ENCODE data around the gene SHMT2. TPM values are rescaled to one million over a fixed set of nuclear protein-coding genes. Genes with fewer than 3 reads are reported as not detected.

SHMT2 gene
- polyA plus RNA-seq, 4 donors: 69.7 to 86.9 (median 71.7) TPM

DNA sequence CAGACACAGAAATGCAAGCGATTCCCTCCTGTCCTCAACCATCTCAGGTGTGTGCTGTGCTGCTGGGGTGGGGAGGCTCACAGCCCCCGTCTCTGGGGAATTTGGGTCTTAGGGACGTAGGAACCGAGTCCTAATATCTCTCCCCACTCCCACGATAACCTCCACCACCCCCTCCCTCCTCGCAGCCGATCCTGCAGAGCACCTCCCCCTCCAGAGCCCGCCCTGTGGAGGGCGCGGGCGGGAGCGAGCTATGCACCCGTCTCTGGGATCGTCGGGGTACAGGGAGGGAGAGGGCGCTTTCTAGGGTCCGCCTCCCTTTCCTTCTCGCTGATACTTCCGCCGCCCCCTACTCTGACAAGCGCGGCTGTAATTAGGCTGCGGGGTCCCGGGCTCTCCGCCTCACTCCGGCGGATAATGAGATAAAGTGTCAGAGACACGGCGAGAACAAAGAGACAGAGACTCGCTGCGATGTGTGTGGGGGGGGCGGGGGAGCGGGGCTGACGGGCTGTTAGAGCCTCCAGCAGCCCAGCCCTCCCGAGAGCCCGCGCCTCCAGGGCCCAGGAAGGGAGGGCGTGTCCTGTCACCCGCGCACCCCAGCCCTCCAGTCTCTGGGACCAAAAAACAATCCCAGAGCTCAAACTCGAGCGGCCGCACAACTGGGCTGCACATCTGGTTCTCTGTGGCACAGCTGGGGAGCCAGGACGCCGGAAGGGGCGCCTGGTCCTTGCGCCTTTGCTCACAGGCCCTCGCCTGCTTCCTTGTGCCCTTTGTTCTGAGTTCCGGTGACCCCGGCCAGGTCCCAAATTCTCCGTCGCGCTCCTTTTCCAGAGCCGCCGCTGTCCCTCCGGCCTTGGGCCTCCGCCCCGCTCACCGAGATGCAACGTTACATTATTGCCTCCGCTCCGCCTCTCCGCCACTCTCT, 8.7 kb downstream of the SHMT2 start:
- DNase-seq (ENCODE audit: low read depth in 4 of 4, low spot score in 3 of 4): no peak

DNA sequence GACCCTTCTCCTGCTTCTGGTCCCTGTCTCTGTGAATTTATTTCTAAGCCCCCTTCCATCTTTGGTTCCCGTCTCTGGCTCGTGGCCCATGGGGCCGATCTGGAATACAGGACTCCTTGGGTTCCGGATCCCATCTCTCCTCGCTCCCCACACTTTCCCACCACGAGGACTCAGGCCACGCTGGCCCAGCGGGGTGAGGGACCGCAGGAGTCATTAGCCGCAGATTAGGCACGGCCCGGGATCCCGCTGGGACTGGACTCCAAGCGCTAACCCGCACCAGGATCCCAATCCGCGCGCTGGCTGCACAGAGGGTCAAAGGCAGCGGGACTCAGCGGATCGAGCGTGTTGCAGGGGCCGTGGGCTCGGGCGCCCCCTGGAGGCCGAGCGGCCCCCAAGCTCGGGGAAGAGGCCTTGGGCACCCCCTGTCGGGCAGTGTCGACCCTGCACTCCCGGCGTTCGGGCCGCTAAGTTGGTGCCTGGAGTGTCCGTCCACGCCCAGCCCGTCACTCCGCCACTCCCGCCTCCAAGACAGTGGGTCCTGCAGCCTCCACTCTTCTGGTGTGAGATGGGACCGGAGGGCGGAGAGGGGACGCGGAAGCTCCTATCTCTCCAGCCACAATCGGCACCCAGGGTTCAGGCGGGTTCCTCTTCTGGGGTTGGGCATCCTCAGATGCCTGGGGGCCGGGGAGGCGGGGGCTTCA, 9.5 kb downstream of the SHMT2 start:
- DNase-seq (ENCODE audit: low read depth in 4 of 4, low spot score in 3 of 4): peak in 3 of 4 donors; percentile 75 to 86 (median 78)

DNA sequence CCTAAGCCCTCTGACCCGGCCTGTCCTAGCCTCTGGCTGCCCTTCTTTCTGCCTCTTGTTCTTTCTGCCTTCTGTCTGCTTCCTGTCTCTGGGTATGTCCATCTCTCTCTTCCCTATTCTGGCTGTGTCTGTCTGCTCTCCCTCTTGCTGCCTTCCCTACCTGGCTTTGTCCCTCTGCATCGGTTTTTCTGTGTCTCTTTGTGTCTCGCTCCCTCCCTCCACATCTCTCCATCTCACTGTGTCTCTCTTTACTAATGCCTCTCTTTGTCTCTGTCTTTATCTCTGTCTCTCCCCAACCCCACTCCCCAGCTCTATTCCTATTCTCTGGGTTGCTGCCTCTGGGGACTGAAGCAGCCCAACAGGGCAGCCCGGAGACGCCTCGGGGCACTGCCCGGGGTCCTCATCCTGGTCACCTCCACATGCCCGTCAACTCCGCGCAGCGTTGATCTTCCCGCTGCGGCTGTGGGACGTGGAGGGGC, 10.1 kb downstream of the SHMT2 start:
- DNase-seq (ENCODE audit: low read depth in 4 of 4, low spot score in 3 of 4): no peak

GRCh38 chr12:57240066-57240921, 10.8 kb downstream of the SHMT2 start:
- DNase-seq (ENCODE audit: low read depth in 4 of 4, low spot score in 3 of 4): no peak

GRCh38 chr12:57240926-57241401, 11.5 kb downstream of the SHMT2 start:
- no peak for DNase-seq (ENCODE audit: low read depth in 4 of 4, low spot score in 3 of 4)

GRCh38 chr12:57241402-57242310, 12.1 kb downstream of the SHMT2 start:
- no peak for DNase-seq (ENCODE audit: low read depth in 4 of 4, low spot score in 3 of 4)

- DNase-seq (ENCODE audit: low read depth in 4 of 4, low spot score in 3 of 4): no peak
These were observed 12.8 kb downstream of the SHMT2 start for GRCh38 chr12:57242329-57242690.

- DNase-seq (ENCODE audit: low read depth in 4 of 4, low spot score in 3 of 4): peak in 2 of 4 donors; percentile 77 to 81
These were observed 13.4 kb downstream of the SHMT2 start for GRCh38 chr12:57242691-57243454.

DNA sequence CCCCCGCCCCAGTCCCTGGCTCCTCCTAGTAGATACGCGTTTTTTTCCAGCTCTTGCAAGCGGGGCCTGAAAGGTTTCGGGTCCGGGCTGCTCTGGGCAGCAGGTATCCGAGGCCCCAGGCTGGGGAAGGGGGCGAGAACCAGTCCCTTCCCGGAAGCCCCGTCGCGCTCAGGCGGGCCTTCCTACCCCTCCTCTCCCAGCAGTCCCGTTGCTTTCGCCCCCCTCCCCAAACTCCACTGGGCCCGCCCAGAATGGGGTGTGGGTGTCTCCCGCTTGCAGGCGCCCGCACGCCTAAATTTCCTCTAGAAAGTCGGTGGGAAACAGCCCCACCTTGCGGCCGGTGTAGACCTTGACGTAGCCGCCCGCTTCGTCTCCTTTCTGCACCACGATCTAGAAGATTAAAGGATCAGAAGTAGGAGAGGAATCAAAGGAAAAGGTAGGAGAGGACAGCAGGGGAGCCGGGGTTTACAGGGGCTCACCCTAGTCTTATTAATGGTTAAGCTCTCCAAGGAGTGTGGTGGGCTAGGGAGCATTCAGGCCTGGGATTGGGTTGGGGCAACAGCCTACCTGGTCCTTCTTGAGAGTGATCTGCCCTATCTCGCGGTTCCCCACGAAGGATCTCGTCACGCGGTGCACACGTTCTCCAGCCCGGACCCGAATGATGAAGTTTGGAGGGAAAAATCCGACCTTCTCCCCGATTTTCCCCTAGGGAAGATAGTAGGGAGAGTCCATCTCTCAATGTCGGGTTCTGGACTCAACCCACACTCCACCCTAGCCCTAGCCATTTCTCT, 14.2 kb downstream of the SHMT2 start:
- peak in 1 of 4 donors; percentile 74 for DNase-seq (ENCODE audit: low read depth in 4 of 4, low spot score in 3 of 4)

GRCh38 chr12:57244312-57244696, 14.8 kb downstream of the SHMT2 start:
- no peak for DNase-seq (ENCODE audit: low read depth in 4 of 4, low spot score in 3 of 4)

DNA sequence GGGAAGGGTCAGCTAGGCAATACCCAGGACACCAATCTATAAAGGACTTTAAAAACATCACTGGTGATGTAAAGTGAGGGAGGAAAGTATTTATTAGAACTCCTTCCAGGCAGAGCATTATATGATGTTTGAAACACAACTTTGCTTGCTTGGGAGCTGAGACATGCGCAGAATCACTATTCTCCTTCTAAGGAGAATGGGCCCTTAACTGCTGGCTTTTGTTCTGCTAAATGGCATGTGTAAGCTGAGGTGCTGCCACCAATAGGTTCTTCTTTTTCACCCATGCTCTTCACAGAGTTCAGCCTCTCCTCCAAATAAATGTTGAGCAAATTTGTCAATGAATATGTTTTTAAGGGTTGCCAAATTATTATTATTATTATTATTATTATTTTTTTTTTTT, 17.5 kb downstream of the SHMT2 start:
- no peak for DNase-seq (ENCODE audit: low read depth in 4 of 4, low spot score in 3 of 4)

- DNase-seq (ENCODE audit: low read depth in 4 of 4, low spot score in 3 of 4): no peak
These were observed 19.6 kb downstream of the SHMT2 start for GRCh38 chr12:57248934-57249742.

- no peak for DNase-seq (ENCODE audit: low read depth in 4 of 4, low spot score in 3 of 4)
These were observed 21.0 kb downstream of the SHMT2 start for GRCh38 chr12:57250541-57250940.

- no peak for DNase-seq (ENCODE audit: low read depth in 4 of 4, low spot score in 3 of 4)
These were observed 21.4 kb downstream of the SHMT2 start, which contains the start of gene STAC3 for GRCh38 chr12:57250956-57251355. Gene STAC3 (minus strand): TSS chr12:57251187. CDS start chr12:57249636, 1,551 bp downstream.

GRCh38 chr12:57254506-57255280, 25.2 kb downstream of the SHMT2 start:
- no peak for DNase-seq (ENCODE audit: low read depth in 4 of 4, low spot score in 3 of 4)

- no peak for DNase-seq (ENCODE audit: low read depth in 4 of 4, low spot score in 3 of 4)
These were observed 26.4 kb downstream of the SHMT2 start for GRCh38 chr12:57255916-57256315.
